HEK293 (cell line): Measurements from ENCODE around the gene UST.

ENCODE experiments used
- CTCF ChIA-PET: fragments of 350-600 bp; formaldehyde crosslinking; extraction: SDS; loops from one replicate; lab custom pipeline; 2021; ENCODE audit warnings: antibody characterized with exemption; lab: Yijun Ruan, JAX
- POLR2A ChIA-PET: fragments of 300-600 bp; formaldehyde crosslinking; extraction: SDS; loops from one replicate; lab custom pipeline; 2020; ENCODE audit warnings: antibody characterized with exemption, inconsistent platforms; lab: Yijun Ruan, JAX
- H3K27ac ChIP-seq: fragments of 200-500 bp; sonication (Bioruptor generic); 2 replicates; pipeline ENCODE4 v1.5.1; 2014; ENCODE audit warnings: low read depth, low read length, control low read depth, inconsistent platforms; ENCODE audit errors: extremely low read depth
- H3K36me3 ChIP-seq, 2 experiments: fragments of 200-500 bp in 1 of 2; sonication (Bioruptor generic) in 1 of 2; 1 replicate in 1 of 2; 2 replicates in 1 of 2; pipeline ENCODE4 v1.5.1; 2014 to 2017; ENCODE audit warnings: inconsistent platforms in 2 of 2, low read length in 2 of 2; ENCODE audit not compliant: control insufficient read depth in 2 of 2, insufficient read depth in 1 of 2
- H3K4me1 ChIP-seq: fragments of 200-500 bp; sonication (Bioruptor generic); 2 replicates; pipeline ENCODE4 v1.5.1; 2014; ENCODE audit warnings: mild to moderate bottlenecking, low read length, inconsistent platforms; ENCODE audit not compliant: control insufficient read depth, insufficient read depth
- H3K4me3 ChIP-seq: 2 replicates; pipeline ENCODE4 v1.5.1; 2011; ENCODE audit warnings: low read depth, mild to moderate bottlenecking, control low read depth, low read length, moderate library complexity
- H3K9me3 ChIP-seq: fragments of 200-500 bp; sonication (Bioruptor generic); 2 replicates; pipeline ENCODE4 v1.5.1; 2014; ENCODE audit warnings: low read depth, low read length, inconsistent platforms; ENCODE audit not compliant: control insufficient read depth, insufficient read depth
- KLF1 ChIP-seq: fragments of 450-650 bp; formaldehyde crosslinking; IDR thresholded peaks from 2 replicates; pipeline ENCODE4 v1.5.1; 2016; ENCODE audit warnings: missing biosample characterization, missing genetic modification characterization
- OSR2 ChIP-seq: fragments of 450-650 bp; formaldehyde crosslinking; IDR thresholded peaks from 2 replicates; pipeline ENCODE4 v1.5.1; 2016; ENCODE audit warnings: missing biosample characterization, missing genetic modification characterization
- PRDM2 ChIP-seq: fragments of 450-650 bp; formaldehyde crosslinking; IDR thresholded peaks from 2 replicates; pipeline ENCODE4 v1.5.1; 2016; ENCODE audit warnings: missing biosample characterization, missing genetic modification characterization, borderline replicate concordance
- ZNF112 ChIP-seq: fragments of 450-650 bp; formaldehyde crosslinking; IDR thresholded peaks from 2 replicates; pipeline ENCODE4 v1.5.0; 2017; ENCODE audit warnings: missing biosample characterization, missing genetic modification characterization
- ZNF23 ChIP-seq: fragments of 450-650 bp; formaldehyde crosslinking; IDR thresholded peaks from 2 replicates; pipeline ENCODE4 v1.5.1; 2016; ENCODE audit warnings: missing biosample characterization, missing genetic modification characterization, borderline replicate concordance
- ZNF274 ChIP-seq, 2 experiments: fragments of 200-500 bp in 1 of 2; fragments of 450-650 bp in 1 of 2; sonication (Bioruptor generic) in 1 of 2; formaldehyde crosslinking in 1 of 2; IDR thresholded peaks; 2 replicates each; pipeline versions ENCODE4 v1.5.1 to v1.6.1; 2014 to 2016; ENCODE audit warnings: borderline replicate concordance in 1 of 2, inconsistent platforms in 1 of 2, low read length in 1 of 2, missing biosample characterization in 1 of 2, missing genetic modification characterization in 1 of 2
- ZNF311 ChIP-seq: fragments of 450-650 bp; formaldehyde crosslinking; IDR thresholded peaks from 2 replicates; pipeline ENCODE4 v1.5.1; 2017; ENCODE audit warnings: missing biosample characterization, missing genetic modification characterization, borderline replicate concordance
- ZNF335 ChIP-seq: fragments of 450-650 bp; formaldehyde crosslinking; conservative IDR thresholded peaks from 2 replicates; pipeline ENCODE4 v1.5.1; 2016; ENCODE audit warnings: missing biosample characterization, missing genetic modification characterization
- ZNF426 ChIP-seq: fragments of 450-650 bp; formaldehyde crosslinking; IDR thresholded peaks from 2 replicates; pipeline ENCODE4 v1.5.1; 2017; ENCODE audit warnings: missing biosample characterization, missing genetic modification characterization, mild to moderate bottlenecking, inconsistent platforms, moderate library complexity
- ZNF560 ChIP-seq: fragments of 450-650 bp; formaldehyde crosslinking; IDR thresholded peaks from 2 replicates; pipeline ENCODE4 v1.5.1; 2017; ENCODE audit warnings: missing biosample characterization, missing genetic modification characterization, borderline replicate concordance
- ZNF621 ChIP-seq: fragments of 450-650 bp; formaldehyde crosslinking; IDR thresholded peaks from 2 replicates; pipeline ENCODE4 v1.5.1; 2017; ENCODE audit warnings: missing biosample characterization, missing genetic modification characterization
- ZNF777 ChIP-seq: fragments of 450-650 bp; formaldehyde crosslinking; IDR thresholded peaks from 2 replicates; pipeline ENCODE4 v1.5.1; 2017; ENCODE audit warnings: missing biosample characterization, missing genetic modification characterization, borderline replicate concordance
- ZSCAN23 ChIP-seq: fragments of 450-650 bp; formaldehyde crosslinking; IDR thresholded peaks from 2 replicates; pipeline ENCODE4 v1.5.1; 2016; ENCODE audit warnings: missing biosample characterization, missing genetic modification characterization
- TF ChIP-seq, protein P1 (sequence below): fragments of 450-650 bp; formaldehyde crosslinking; IDR thresholded peaks from 2 replicates; pipeline ENCODE4 v1.5.1; 2016; ENCODE audit warnings: missing biosample characterization, missing genetic modification characterization
- TF ChIP-seq, protein P2 (sequence below): fragments of 450-650 bp; formaldehyde crosslinking; IDR thresholded peaks from 2 replicates; pipeline ENCODE4 v1.5.1; 2016; ENCODE audit warnings: missing biosample characterization, missing genetic modification characterization
- TF ChIP-seq, protein P3 (sequence below): fragments of 450-650 bp; formaldehyde crosslinking; IDR thresholded peaks from 2 replicates; pipeline ENCODE4 v1.5.1; 2016; ENCODE audit warnings: missing biosample characterization, missing genetic modification characterization, low read depth
- TF ChIP-seq, protein P4 (sequence below): fragments of 450-650 bp; formaldehyde crosslinking; IDR thresholded peaks from 2 replicates; pipeline ENCODE4 v1.5.1; 2016; ENCODE audit warnings: missing biosample characterization, missing genetic modification characterization

The UST gene

GRCh38 chr6:148981515-148981914 lies 234.7 kb downstream of the UST start:
- Histone ChIP-seq H3K36me3 (no peaks in the 10 kb centered on the region), H3K4me1 (no peaks in the 10 kb centered on the region), H3K4me3 (no peak overlapping the region), H3K27ac (no peak overlapping the region), H3K9me3 (no peaks in the 10 kb centered on the region)
- ChIA-PET POLR2A (no interaction called here), CTCF (interaction anchor here (0.6 to 1.0 kb wide), 2 partner anchors 42 to 422 kb away, joined by 3 read pairs; no protein-coding TSS in a partner anchor)
- TF ChIP-seq ZNF311 (tag by site-specific recombination) (no peak), ZNF560 (tag by site-specific recombination) (no peak), ZNF621 (tag by site-specific recombination) (no peak)
- TF ChIP-seq, protein P1, sequence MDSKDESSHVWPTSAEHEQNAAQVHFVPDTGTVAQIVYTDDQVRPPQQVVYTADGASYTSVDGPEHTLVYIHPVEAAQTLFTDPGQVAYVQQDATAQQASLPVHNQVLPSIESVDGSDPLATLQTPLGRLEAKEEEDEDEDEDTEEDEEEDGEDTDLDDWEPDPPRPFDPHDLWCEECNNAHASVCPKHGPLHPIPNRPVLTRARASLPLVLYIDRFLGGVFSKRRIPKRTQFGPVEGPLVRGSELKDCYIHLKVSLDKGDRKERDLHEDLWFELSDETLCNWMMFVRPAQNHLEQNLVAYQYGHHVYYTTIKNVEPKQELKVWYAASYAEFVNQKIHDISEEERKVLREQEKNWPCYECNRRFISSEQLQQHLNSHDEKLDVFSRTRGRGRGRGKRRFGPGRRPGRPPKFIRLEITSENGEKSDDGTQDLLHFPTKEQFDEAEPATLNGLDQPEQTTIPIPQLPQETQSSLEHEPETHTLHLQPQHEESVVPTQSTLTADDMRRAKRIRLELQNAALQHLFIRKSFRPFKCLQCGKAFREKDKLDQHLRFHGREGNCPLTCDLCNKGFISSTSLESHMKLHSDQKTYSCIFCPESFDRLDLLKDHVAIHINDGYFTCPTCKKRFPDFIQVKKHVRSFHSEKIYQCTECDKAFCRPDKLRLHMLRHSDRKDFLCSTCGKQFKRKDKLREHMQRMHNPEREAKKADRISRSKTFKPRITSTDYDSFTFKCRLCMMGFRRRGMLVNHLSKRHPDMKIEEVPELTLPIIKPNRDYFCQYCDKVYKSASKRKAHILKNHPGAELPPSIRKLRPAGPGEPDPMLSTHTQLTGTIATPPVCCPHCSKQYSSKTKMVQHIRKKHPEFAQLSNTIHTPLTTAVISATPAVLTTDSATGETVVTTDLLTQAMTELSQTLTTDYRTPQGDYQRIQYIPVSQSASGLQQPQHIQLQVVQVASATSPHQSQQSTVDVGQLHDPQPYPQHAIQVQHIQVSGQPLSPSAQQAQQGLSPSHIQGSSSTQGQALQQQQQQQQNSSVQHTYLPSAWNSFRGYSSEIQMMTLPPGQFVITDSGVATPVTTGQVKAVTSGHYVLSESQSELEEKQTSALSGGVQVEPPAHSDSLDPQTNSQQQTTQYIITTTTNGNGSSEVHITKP (tag by site-specific recombination), result no peak

DNA sequence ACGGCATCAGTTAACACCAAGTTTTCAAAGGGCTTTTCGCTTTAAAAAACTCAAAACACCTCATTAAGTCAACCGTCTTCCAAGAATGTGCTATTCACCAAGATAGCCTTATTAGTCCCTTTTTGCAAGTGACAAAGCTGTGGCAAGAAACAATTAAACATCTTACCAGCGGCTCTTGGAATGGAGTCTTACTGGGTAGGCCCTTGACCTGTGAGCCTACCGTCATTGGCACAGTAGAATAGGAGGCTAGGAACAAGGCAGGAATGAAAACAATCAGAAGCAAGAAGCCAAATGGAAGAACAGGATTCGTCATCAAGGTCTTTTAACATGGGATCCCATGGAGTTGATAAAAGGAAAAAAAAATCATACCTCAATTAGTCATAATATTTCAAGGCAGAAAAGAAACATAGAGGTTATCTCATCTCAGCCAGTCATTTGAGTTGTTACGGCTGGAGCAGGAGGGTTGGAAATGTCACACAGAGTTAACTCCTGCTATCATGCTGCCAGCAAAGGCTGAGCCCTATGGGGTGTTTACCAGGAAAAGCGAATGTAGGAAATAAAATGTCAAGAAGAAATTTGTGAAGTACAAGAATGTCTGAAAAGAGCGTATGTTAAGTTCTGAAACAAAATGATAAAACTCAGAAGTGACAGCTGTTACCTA lies 236.4 kb downstream of the UST start:
- H3K9me3 ChIP-seq, result no peaks in the 10 kb centered on the region
- CTCF ChIA-PET, result interaction anchor here (1.3 kb wide), 1 partner anchor 9 kb away, joined by 3 read pairs; no protein-coding TSS in a partner anchor
- POLR2A ChIA-PET, result no interaction called here
- H3K4me1 ChIP-seq, result no peaks in the 10 kb centered on the region
- no peaks in the 10 kb centered on the region for H3K36me3 ChIP-seq
- H3K4me3 ChIP-seq, result no peak overlapping the region
- no peak overlapping the region for H3K27ac ChIP-seq
- TF ChIP-seq OSR2 (tag by site-specific recombination) (no peak), ZNF335 (tag by site-specific recombination) (no peak), ZNF23 (no peak), ZNF426 (no peak), ZNF777 (tag by site-specific recombination) (no peak), ZNF274 (IDR thresholded peaks at IDR 0.05; ENCODE audit: low read length) (no peak), ZNF274 (tag by site-specific recombination; IDR thresholded peaks at IDR 0.05; ENCODE audit: borderline replicate concordance) (no peak), KLF1 (no peak), PRDM2 (tag by site-specific recombination) (no peak), ZNF112 (no peak), ZSCAN23 (tag by site-specific recombination) (no peak)
- TF ChIP-seq, protein P2, sequence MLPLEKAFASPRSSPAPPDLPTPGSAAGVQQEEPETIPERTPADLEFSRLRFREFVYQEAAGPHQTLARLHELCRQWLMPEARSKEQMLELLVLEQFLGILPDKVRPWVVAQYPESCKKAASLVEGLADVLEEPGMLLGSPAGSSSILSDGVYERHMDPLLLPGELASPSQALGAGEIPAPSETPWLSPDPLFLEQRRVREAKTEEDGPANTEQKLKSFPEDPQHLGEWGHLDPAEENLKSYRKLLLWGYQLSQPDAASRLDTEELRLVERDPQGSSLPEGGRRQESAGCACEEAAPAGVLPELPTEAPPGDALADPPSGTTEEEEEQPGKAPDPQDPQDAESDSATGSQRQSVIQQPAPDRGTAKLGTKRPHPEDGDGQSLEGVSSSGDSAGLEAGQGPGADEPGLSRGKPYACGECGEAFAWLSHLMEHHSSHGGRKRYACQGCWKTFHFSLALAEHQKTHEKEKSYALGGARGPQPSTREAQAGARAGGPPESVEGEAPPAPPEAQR (tag by site-specific recombination), result no peak
- TF ChIP-seq, protein P3, sequence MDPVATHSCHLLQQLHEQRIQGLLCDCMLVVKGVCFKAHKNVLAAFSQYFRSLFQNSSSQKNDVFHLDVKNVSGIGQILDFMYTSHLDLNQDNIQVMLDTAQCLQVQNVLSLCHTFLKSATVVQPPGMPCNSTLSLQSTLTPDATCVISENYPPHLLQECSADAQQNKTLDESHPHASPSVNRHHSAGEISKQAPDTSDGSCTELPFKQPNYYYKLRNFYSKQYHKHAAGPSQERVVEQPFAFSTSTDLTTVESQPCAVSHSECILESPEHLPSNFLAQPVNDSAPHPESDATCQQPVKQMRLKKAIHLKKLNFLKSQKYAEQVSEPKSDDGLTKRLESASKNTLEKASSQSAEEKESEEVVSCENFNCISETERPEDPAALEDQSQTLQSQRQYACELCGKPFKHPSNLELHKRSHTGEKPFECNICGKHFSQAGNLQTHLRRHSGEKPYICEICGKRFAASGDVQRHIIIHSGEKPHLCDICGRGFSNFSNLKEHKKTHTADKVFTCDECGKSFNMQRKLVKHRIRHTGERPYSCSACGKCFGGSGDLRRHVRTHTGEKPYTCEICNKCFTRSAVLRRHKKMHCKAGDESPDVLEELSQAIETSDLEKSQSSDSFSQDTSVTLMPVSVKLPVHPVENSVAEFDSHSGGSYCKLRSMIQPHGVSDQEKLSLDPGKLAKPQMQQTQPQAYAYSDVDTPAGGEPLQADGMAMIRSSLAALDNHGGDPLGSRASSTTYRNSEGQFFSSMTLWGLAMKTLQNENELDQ (tag by site-specific recombination), result no peak
- TF ChIP-seq, protein P4, sequence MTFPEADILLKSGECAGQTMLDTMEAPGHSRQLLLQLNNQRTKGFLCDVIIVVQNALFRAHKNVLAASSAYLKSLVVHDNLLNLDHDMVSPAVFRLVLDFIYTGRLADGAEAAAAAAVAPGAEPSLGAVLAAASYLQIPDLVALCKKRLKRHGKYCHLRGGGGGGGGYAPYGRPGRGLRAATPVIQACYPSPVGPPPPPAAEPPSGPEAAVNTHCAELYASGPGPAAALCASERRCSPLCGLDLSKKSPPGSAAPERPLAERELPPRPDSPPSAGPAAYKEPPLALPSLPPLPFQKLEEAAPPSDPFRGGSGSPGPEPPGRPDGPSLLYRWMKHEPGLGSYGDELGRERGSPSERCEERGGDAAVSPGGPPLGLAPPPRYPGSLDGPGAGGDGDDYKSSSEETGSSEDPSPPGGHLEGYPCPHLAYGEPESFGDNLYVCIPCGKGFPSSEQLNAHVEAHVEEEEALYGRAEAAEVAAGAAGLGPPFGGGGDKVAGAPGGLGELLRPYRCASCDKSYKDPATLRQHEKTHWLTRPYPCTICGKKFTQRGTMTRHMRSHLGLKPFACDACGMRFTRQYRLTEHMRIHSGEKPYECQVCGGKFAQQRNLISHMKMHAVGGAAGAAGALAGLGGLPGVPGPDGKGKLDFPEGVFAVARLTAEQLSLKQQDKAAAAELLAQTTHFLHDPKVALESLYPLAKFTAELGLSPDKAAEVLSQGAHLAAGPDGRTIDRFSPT (tag by site-specific recombination), result no peak
